ENCODE measurements around the gene CXXC5. TPM values are rescaled to one million over a fixed set of nuclear protein-coding genes. Genes with fewer than 3 reads are reported as not detected.
"Not testable (repeated sequence)": the region's sequence is repeated elsewhere in the genome, so short reads cannot be mapped to it uniquely, and the experiment has no call there.

Gene CXXC5
- total RNA-seq, 4 donors from 2014 or later, result 26.5 to 50.7 (median 36.2) TPM

DNA sequence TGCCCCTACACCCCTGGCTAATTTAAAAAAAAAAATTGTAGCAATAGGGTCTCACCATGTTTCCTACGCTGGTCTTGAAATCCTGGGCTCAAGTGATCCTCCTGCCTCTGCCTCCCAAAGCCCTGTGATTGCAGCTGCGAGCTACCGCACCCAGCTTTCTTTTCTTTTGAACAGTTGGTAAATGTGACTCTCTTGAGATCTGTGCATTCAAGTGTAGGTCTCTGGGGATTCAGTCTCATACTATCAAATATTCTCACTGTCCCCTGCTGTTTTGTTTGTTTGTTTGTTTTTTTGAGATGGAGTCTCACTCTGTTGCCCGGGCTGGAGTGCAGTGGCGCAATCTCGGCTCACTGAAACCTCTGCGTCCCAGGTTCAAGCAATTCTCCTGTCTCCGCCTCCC is 42.3 kb upstream of the CXXC5 start:
- Histone ChIP-seq H3K9me3 (no peaks in the 10 kb centered on the region), H3K27ac (no peak overlapping the region), H3K4me1 (peaks cover 0 to 46% (median 19%) of the 10 kb centered on the region in 4 donors), H3K27me3 (no peaks in the 10 kb centered on the region), H3K4me3 (no peak overlapping the region), H3K36me3 (peaks cover 0 to 25% (median 11%) of the 10 kb centered on the region in 4 donors)
- no peak for TF ChIP-seq POLR2A (IDR thresholded peaks at IDR 0.05)
- TF ChIP-seq EP300 (IDR thresholded peaks at IDR 0.05; ENCODE audit: low read depth), result no peak
- intact Hi-C loops (cut with DNase I; ENCODE audit: low total_unique reads), result no loop called here
- in situ Hi-C loops (cut with MboI; ENCODE audit: low pct_ligation_motif_present in 1 of 4, low pct_unique_long_range_greater_than_20kb in 1 of 4, low sequenced_read_pairs in 3 of 4), result no loop called here
- DNase-seq, result no peak
- WGBS, 2 donors (ENCODE audit: low coverage in 1 of 2), result 87 to 95% methylated on average over 4 to 8 of the region's 8 CpGs

DNA sequence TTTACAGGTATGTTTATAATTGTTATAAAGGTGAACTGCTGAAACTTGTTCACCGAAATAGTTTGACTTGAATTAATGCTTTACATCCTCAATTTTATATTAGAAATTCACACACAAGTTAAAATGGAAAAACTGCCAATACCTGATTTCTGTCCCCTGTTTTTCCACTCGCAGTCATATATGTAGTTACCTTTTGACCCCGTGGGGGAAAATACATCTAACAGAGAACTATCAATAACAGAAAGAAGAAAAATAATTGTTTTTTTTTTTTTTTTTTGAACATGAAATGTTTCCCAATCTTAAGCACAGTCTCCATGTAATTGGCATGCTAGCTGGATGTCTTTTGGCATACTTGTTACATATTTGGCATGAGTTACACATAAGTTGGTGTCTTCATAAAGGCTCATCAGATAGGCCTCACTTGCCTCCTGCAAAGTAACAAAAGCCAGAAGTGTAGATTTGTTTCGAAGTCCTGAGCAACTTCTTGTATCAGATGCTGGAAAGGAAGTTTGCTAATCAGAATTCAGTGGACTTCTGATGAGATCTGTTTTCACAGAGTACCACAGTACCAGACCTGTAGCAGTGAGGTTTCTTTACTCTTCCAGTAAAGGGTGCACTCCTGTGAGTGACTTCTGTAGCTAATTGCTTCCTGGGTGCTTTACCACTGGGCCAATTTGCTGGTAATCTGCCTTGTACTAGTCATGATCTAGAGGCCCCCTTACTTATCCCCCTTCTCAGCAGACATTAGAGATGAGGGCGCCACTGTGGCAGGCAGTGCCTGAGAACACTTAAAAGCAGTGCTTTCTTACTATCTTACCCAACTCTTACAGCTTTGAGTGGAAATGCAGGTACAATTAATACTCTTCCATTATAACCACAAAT is 36.2 kb upstream of the CXXC5 start:
- no peaks in the 10 kb centered on the region for H3K27me3 ChIP-seq
- peaks cover 0 to 52% (median 14%) of the 10 kb centered on the region in 4 donors for H3K4me1 ChIP-seq
- H3K9me3 ChIP-seq, result no peaks in the 10 kb centered on the region
- TF ChIP-seq POLR2AphosphoS5 (IDR thresholded peaks at IDR 0.05) (no peak), EP300 (IDR thresholded peaks at IDR 0.05; ENCODE audit: low read depth) (no peak), POLR2A (IDR thresholded peaks at IDR 0.05) (no peak)
- TF ChIP-seq, protein P1, sequence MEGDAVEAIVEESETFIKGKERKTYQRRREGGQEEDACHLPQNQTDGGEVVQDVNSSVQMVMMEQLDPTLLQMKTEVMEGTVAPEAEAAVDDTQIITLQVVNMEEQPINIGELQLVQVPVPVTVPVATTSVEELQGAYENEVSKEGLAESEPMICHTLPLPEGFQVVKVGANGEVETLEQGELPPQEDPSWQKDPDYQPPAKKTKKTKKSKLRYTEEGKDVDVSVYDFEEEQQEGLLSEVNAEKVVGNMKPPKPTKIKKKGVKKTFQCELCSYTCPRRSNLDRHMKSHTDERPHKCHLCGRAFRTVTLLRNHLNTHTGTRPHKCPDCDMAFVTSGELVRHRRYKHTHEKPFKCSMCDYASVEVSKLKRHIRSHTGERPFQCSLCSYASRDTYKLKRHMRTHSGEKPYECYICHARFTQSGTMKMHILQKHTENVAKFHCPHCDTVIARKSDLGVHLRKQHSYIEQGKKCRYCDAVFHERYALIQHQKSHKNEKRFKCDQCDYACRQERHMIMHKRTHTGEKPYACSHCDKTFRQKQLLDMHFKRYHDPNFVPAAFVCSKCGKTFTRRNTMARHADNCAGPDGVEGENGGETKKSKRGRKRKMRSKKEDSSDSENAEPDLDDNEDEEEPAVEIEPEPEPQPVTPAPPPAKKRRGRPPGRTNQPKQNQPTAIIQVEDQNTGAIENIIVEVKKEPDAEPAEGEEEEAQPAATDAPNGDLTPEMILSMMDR (IDR thresholded peaks at IDR 0.05), result no peak
- H3K27ac ChIP-seq, result no peak overlapping the region
- H3K4me3 ChIP-seq, result no peak overlapping the region
- H3K36me3 ChIP-seq, result peaks cover 0 to 20% (median 7%) of the 10 kb centered on the region in 4 donors
- intact Hi-C loops (cut with DNase I; ENCODE audit: low total_unique reads), result no loop called here
- no peak for DNase-seq
- in situ Hi-C loops (cut with MboI; ENCODE audit: low pct_ligation_motif_present in 1 of 4, low pct_unique_long_range_greater_than_20kb in 1 of 4, low sequenced_read_pairs in 3 of 4), result no loop called here
- WGBS, 2 donors (ENCODE audit: low coverage in 1 of 2), result 68 to 85% methylated on average over 4 to 5 of the region's 5 CpGs

DNA sequence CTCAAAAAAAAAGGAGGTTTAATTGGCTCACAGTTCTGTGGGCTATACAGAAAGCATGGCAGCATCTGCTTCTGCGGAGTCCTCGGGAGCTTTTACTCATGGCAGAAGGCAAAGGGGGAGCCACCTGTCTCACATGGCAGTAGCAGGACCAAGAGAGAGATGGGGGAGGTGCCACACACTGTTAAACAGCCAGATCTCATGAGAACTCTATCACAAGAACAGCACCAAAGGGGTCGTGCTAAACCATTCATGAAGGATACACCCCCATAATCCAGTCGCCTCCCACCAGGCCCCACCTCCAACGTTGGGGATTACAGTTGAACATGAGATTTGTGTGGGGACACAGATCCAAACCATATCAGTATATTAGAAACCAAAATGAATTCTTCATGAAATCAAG is 28.3 kb upstream of the CXXC5 start:
- H3K27ac ChIP-seq, result no peak overlapping the region
- intact Hi-C loops (cut with DNase I; ENCODE audit: low total_unique reads), result no loop called here
- TF ChIP-seq, protein P1 (IDR thresholded peaks at IDR 0.05), result no peak
- TF ChIP-seq POLR2A (IDR thresholded peaks at IDR 0.05), result no peak
- TF ChIP-seq POLR2AphosphoS5 (IDR thresholded peaks at IDR 0.05), result no peak
- DNase-seq, result no peak
- WGBS, 2 donors (ENCODE audit: low coverage in 1 of 2), result 84% methylated on average over 5 of the region's 5 CpGs; no CpG with 5 or more reads in 1 of the 2 donors
- H3K27me3 ChIP-seq, result no peaks in the 10 kb centered on the region
- no peaks in the 10 kb centered on the region for H3K9me3 ChIP-seq
- peaks cover 0 to 70% (median 26%) of the 10 kb centered on the region in 4 donors for H3K36me3 ChIP-seq
- no peaks in the 10 kb centered on the region for H3K4me1 ChIP-seq
- in situ Hi-C loops (cut with MboI; ENCODE audit: low pct_ligation_motif_present in 1 of 4, low pct_unique_long_range_greater_than_20kb in 1 of 4, low sequenced_read_pairs in 3 of 4), result no loop called here
- H3K4me3 ChIP-seq, result no peak overlapping the region

DNA sequence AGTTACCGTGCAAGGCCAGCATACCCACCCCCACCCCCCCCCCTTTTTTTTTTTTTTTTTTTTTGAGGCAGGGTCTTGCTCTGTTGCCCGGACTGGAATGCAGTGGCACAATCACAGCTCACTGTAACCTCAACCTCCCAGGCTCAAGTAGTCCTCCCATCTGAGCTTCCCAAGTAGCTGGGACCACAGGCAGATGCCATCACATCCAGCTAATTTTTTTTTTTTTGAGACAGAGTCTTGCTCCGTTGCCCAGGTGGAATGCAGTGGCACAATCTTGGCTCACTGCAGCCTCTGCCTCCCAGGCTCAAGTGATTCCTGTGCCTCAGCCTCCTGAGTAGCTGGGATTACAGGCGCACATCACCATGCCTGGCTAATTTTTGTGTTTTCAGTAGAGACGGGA is 22.8 kb upstream of the CXXC5 start:
- H3K4me1 ChIP-seq; H3K27me3 ChIP-seq; H3K9me3 ChIP-seq; intact Hi-C loops (cut with DNase I; ENCODE audit: low total_unique reads); H3K27ac ChIP-seq; DNase-seq; H3K4me3 ChIP-seq: not testable (repeated sequence)
- 90 to 93% methylated on average over 3 to 5 of the region's 5 CpGs for WGBS, 2 donors (ENCODE audit: low coverage in 1 of 2)
- in situ Hi-C loops (cut with MboI; ENCODE audit: low pct_ligation_motif_present in 1 of 4, low pct_unique_long_range_greater_than_20kb in 1 of 4, low sequenced_read_pairs in 3 of 4), result loop anchor here in 1 of 4 donors (25.0 kb wide), 1 partner anchor 137 kb away; no protein-coding TSS in a partner anchor
- peaks cover 0 to 57% (median 27%) of the 10 kb centered on the region in 4 donors for H3K36me3 ChIP-seq

DNA sequence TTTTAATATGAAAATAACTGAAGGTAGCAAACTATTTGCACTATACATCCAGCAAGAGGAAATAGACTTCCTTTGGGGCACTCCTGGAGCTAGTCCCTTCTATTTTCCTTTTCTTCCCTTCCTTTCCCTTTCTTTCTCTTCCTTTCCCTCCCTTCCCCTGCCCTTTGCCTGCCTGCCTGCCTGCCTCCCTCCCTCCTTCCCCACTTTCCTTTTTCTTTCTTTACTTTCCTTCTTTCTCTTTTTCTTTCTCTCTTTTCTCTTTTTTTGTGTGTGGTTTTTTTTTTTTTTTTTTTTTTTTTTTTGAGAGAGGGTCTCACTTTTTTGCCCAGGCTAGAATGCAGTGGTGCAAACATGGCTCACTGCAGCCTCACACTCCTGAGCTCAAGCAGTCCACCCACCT is 17.3 kb upstream of the CXXC5 start:
- Histone ChIP-seq H3K36me3 (peaks cover 0 to 23% (median 10%) of the 10 kb centered on the region in 4 donors), H3K27ac (no peak overlapping the region), H3K27me3 (no peaks in the 10 kb centered on the region), H3K4me1 (peaks cover 1 to 15% (median 9%) of the 10 kb centered on the region in 4 donors), H3K9me3 (no peaks in the 10 kb centered on the region), H3K4me3 (no peak overlapping the region)
- TF ChIP-seq EP300 (IDR thresholded peaks at IDR 0.05; ENCODE audit: low read depth) (no peak), POLR2A (IDR thresholded peaks at IDR 0.05) (no peak), POLR2AphosphoS5 (IDR thresholded peaks at IDR 0.05) (no peak)
- TF ChIP-seq, protein P1 (IDR thresholded peaks at IDR 0.05), result no peak
- in situ Hi-C loops (cut with MboI; ENCODE audit: low pct_ligation_motif_present in 1 of 4, low pct_unique_long_range_greater_than_20kb in 1 of 4, low sequenced_read_pairs in 3 of 4) (loop anchor here (5.0 to 25.0 kb wide), 3 partner anchors 64 to 131 kb away; no protein-coding TSS in a partner anchor), intact Hi-C loops (cut with DNase I; ENCODE audit: low total_unique reads) (no loop called here)
- no peak for DNase-seq
